ENCODE measurements around the gene CARNS1.

- no peak for TF ChIP-seq CTCF (IDR thresholded peaks at IDR 0.05; ENCODE audit: insufficient read depth, low read depth, low read length)
- TF ChIP-seq EZH2 (IDR thresholded peaks at IDR 0.05; ENCODE audit: insufficient read depth, low read length): no peak
Observed at GRCh38 chr11:67395555-67396258, 19.8 kb upstream of the CARNS1 start.

All from astrocyte (in vitro differentiated cells and primary cell).